Skeletal muscle cell (primary cell): ENCODE results near the gene RPTOR.

Experiments used
- DNase-seq: peaks from one replicate; pipeline ENCODE4 v3.0.0-alpha.2; 2010; ENCODE audit warnings: low read depth
- H3K4me3 ChIP-seq: 2 replicates; pipeline ENCODE4 v1.5.1; 2011; ENCODE audit warnings: low read depth, mild to moderate bottlenecking, control low read depth, low read length, moderate library complexity

RPTOR gene

GRCh38 chr17:80913928-80914821 lies 369.5 kb downstream of the RPTOR start:
- H3K4me3 ChIP-seq, result no peak overlapping the region

GRCh38 chr17:80916246-80916645 lies 371.6 kb downstream of the RPTOR start:
- no peak overlapping the region for H3K4me3 ChIP-seq
- no peak for DNase-seq

More at GRCh38 chr17:80913928-80914821, 369.5 kb downstream of the RPTOR start:
- no peak for DNase-seq

- H3K4me3 ChIP-seq, result no peak overlapping the region
- no peak for DNase-seq
Measured at GRCh38 chr17:80917716-80918560, 373.3 kb downstream of the RPTOR start.

- H3K4me3 ChIP-seq, result no peak overlapping the region
- DNase-seq, result no peak
Measured at GRCh38 chr17:80918731-80919130, 374.1 kb downstream of the RPTOR start.

- H3K4me3 ChIP-seq, result no peak overlapping the region
- DNase-seq, result peak; percentile 19
Measured at GRCh38 chr17:80919331-80920311, 375.0 kb downstream of the RPTOR start.

GRCh38 chr17:80920441-80920840 lies 375.8 kb downstream of the RPTOR start:
- DNase-seq, result no peak
- no peak overlapping the region for H3K4me3 ChIP-seq

- no peak overlapping the region for H3K4me3 ChIP-seq
- DNase-seq, result no peak
Measured at GRCh38 chr17:80921159-80921558, 376.5 kb downstream of the RPTOR start.

GRCh38 chr17:80921741-80922579 lies 377.3 kb downstream of the RPTOR start:
- DNase-seq, result no peak
- no peak overlapping the region for H3K4me3 ChIP-seq

GRCh38 chr17:80922580-80923160 lies 378.0 kb downstream of the RPTOR start:
- no peak for DNase-seq
- no peak overlapping the region for H3K4me3 ChIP-seq

- DNase-seq, result no peak
- H3K4me3 ChIP-seq, result no peak overlapping the region
Measured at GRCh38 chr17:80923211-80924110, 378.8 kb downstream of the RPTOR start.

- no peak for DNase-seq
- no peak overlapping the region for H3K4me3 ChIP-seq
Measured at GRCh38 chr17:80924111-80924806, 379.6 kb downstream of the RPTOR start.

GRCh38 chr17:80924807-80925610 lies 380.4 kb downstream of the RPTOR start:
- no peak overlapping the region for H3K4me3 ChIP-seq
- DNase-seq, result no peak

- no peak for DNase-seq
Measured at GRCh38 chr17:80925688-80926335, 381.2 kb downstream of the RPTOR start.

GRCh38 chr17:80926591-80927250 lies 382.1 kb downstream of the RPTOR start:
- H3K4me3 ChIP-seq, result no peak overlapping the region
- no peak for DNase-seq

More at GRCh38 chr17:80925688-80926335, 381.2 kb downstream of the RPTOR start:
- no peak overlapping the region for H3K4me3 ChIP-seq

GRCh38 chr17:80927791-80928216 lies 383.2 kb downstream of the RPTOR start:
- no peak for DNase-seq
- no peak overlapping the region for H3K4me3 ChIP-seq
